GM12878 (cell line): ENCODE results near the gene STX8. TPM values are rescaled to one million over a fixed set of nuclear protein-coding genes. Genes with fewer than 3 reads are reported as not detected.

Experiments
- ATAC-seq: fragments of 200-7000 bp; cut with Tn5 transposase; 3 replicates; pipeline ENCODE4 v1.9.1; 2020; ENCODE audit warnings: mild to moderate bottlenecking, moderate library complexity
- BruUV-seq: library from RNA; stranded (reverse); fragments of 400-500 nt; replicated peaks from 2 replicates; lab custom pipeline; 2021; lab: Mats Ljungman, UMichigan
- CTCF ChIA-PET: fragments of 300-600 bp; sonication (Branson Sonifier 250); formaldehyde crosslinking; extraction: SDS; loops from one replicate; lab custom pipeline; 2021; ENCODE audit warnings: inconsistent platforms; lab: Yijun Ruan, JAX
- POLR2A ChIA-PET: fragments of 350-600 bp; formaldehyde crosslinking; extraction: SDS; loops from one replicate; lab custom pipeline; 2021; ENCODE audit warnings: inconsistent platforms; lab: Charles Lee
- RAD21 ChIA-PET: fragments of 300-600 bp; sonication (Branson Sonifier 250); formaldehyde crosslinking; loops from one replicate; lab custom pipeline; 2023; ENCODE audit warnings: antibody characterized with exemption; ENCODE audit not compliant: unreplicated experiment; lab: Charles Lee
- SMC1A ChIA-PET: fragments of 300-600 bp; sonication (Branson Sonifier 250); formaldehyde crosslinking; loops from one replicate; lab custom pipeline; 2023; ENCODE audit not compliant: unreplicated experiment, uncharacterized antibody; lab: Charles Lee
- DNase-seq: peaks from one replicate; pipeline ENCODE4 v3.0.0-alpha.2; 2011; ENCODE audit warnings: low read depth, low spot score
- FAIRE-seq: peaks from 3 replicates; lab custom pipeline; 2011; peaks lifted over from hg19 to GRCh38; lab: Jason Lieb, UNC
- H2AFZ ChIP-seq: 2 replicates; pipeline ENCODE4 v1.6.0; 2011; ENCODE audit warnings: low read depth, low read length, control low read depth; ENCODE audit not compliant: control insufficient read depth
- H3K27ac ChIP-seq: 2 replicates; pipeline ENCODE4 v1.5.1; 2011; ENCODE audit warnings: control low read depth; ENCODE audit not compliant: control insufficient read depth, insufficient read depth
- H3K27me3 ChIP-seq, 2 experiments: replicated peaks in 1 of 2; 2 replicates each; pipeline versions ENCODE4 v1.6.0 to v1.6.1; 2011; ENCODE audit warnings: low read length in 1 of 2; ENCODE audit not compliant: control insufficient read depth in 2 of 2, insufficient read depth in 2 of 2
- H3K36me3 ChIP-seq, 2 experiments: 2 replicates each; pipeline ENCODE4 v1.5.1; 2011; ENCODE audit warnings: low read length in 1 of 2; ENCODE audit not compliant: control insufficient read depth in 2 of 2, insufficient read depth in 2 of 2
- H3K4me1 ChIP-seq: 2 replicates; pipeline ENCODE4 v1.6.1; 2011; ENCODE audit warnings: mild to moderate bottlenecking, low read length, moderate library complexity, mixed read lengths; ENCODE audit not compliant: control insufficient read depth, insufficient read depth
- H3K4me2 ChIP-seq: 2 replicates; pipeline ENCODE4 v1.6.0; 2011; ENCODE audit warnings: control low read depth; ENCODE audit not compliant: control insufficient read depth, insufficient read depth
- H3K4me3 ChIP-seq: fragments of 200-600 bp; sonication (generic); 2 replicates; pipeline ENCODE4 v1.5.1; 2016
- H3K79me2 ChIP-seq: 2 replicates; pipeline ENCODE4 v1.6.0; 2011; ENCODE audit warnings: low read length; ENCODE audit not compliant: control insufficient read depth, insufficient read depth
- H3K9ac ChIP-seq: 2 replicates; pipeline ENCODE4 v1.8.0; 2011; ENCODE audit warnings: low read length, control low read depth, mixed read lengths; ENCODE audit not compliant: control insufficient read depth, insufficient read depth
- H3K9me3 ChIP-seq: replicated peaks from 3 replicates; pipeline ENCODE4 v1.5.1; 2011; ENCODE audit warnings: mild to moderate bottlenecking, low read length; ENCODE audit not compliant: control insufficient read depth, insufficient read depth
- H4K20me1 ChIP-seq: 2 replicates; pipeline ENCODE4 v1.6.0; 2011; ENCODE audit not compliant: control insufficient read depth, insufficient read depth
- ATF3 ChIP-seq: IDR thresholded peaks from 2 replicates; pipeline ENCODE4 v1.6.1; 2011; ENCODE audit warnings: low read depth, mild to moderate bottlenecking, low read length, moderate library complexity, borderline replicate concordance; ENCODE audit errors: extremely low read depth
- IRF5 ChIP-seq: fragments of 450-650 bp; IDR thresholded peaks from 2 replicates; pipeline ENCODE4 v1.6.1; 2017; ENCODE audit warnings: borderline replicate concordance
- KAT2A ChIP-seq: conservative IDR thresholded peaks from 2 replicates; pipeline ENCODE4 v1.6.1; 2011; ENCODE audit warnings: low read depth, low read length; ENCODE audit not compliant: control insufficient read depth
- KDM1A ChIP-seq: fragments of 200-600 bp; sonication (generic); IDR thresholded peaks from 2 replicates; pipeline ENCODE4 v1.6.1; 2016; ENCODE audit warnings: borderline replicate concordance
- MAX ChIP-seq: IDR thresholded peaks from 2 replicates; pipeline ENCODE4 v1.6.1; 2012; ENCODE audit warnings: low read depth, low read length, improper control_type of control experiment
- MTA3 ChIP-seq: IDR thresholded peaks from 2 replicates; pipeline ENCODE4 v1.6.1; 2012; ENCODE audit warnings: low read length, inconsistent platforms, borderline replicate concordance
- NBN ChIP-seq: fragments of 450-650 bp; IDR thresholded peaks from 2 replicates; pipeline ENCODE4 v1.6.1; 2016
- PAX5 ChIP-seq: IDR thresholded peaks from 2 replicates; pipeline ENCODE4 v1.6.1; 2011; ENCODE audit warnings: low read depth, low read length, borderline replicate concordance
- PML ChIP-seq: IDR thresholded peaks from 2 replicates; pipeline ENCODE4 v1.6.1; 2012; ENCODE audit warnings: low read length, inconsistent platforms
- POU2F2 ChIP-seq: IDR thresholded peaks from 3 replicates; pipeline ENCODE4 v1.6.1; 2011; ENCODE audit warnings: low read depth, mild to moderate bottlenecking, low read length, borderline replicate concordance
- RELA ChIP-seq: fragments of 450-650 bp; IDR thresholded peaks from 2 replicates; pipeline ENCODE4 v1.8.0; 2014; ENCODE audit warnings: borderline replicate concordance; ENCODE audit not compliant: partially characterized antibody
- RELB ChIP-seq: fragments of 450-650 bp; IDR thresholded peaks from 2 replicates; pipeline ENCODE4 v1.6.1; 2017; ENCODE audit warnings: low read depth, mild to moderate bottlenecking, moderate library complexity
- RUNX3 ChIP-seq: IDR thresholded peaks from 2 replicates; pipeline ENCODE4 v1.6.1; 2012; ENCODE audit warnings: low read length, inconsistent platforms
- YBX1 ChIP-seq: fragments of 450-650 bp; IDR thresholded peaks from 2 replicates; pipeline ENCODE4 v1.6.1; 2016; ENCODE audit warnings: antibody characterized with exemption
- WGBS: methylation state at CpG from one replicate; pipeline ENCODE4 v1.1.6; 2016; ENCODE audit warnings: low lambda C conversion rate; ENCODE audit not compliant: insufficient replicate concordance, insufficient coverage; ENCODE audit errors: missing lambda C conversion rate; 5-methylcytosine and 5-hydroxymethylcytosine counted together
- in situ Hi-C: fragments of 300-500 bp; cut with MboI; formaldehyde crosslinking; loops from 9 replicates; pipeline ENCODE4 v1.14.3; 2018; ENCODE audit warnings: mixed read lengths
- intact Hi-C: fragments of 100-400 bp; cut with micrococcal nuclease; formaldehyde crosslinking; loops from one replicate; pipeline ENCODE4 v1.14.2; 2022; ENCODE audit not compliant: unreplicated experiment
- polyA plus RNA-seq, 11 experiments: library from polyadenylated mRNA; depleted of rRNA in 4 of 11; unstranded in 6 of 11; stranded (reverse) in 5 of 11; fragments of >200 nt; fragmentation: Nextera tagmentation in 4 of 11; fragmentation: Illumina TruSeq in 1 of 11; extraction: Ambion mirVana in 4 of 11; extraction: Trizol in 1 of 11; gene quantifications; 1 replicate in 1 of 11; 2 replicates in 10 of 11; pipeline versions ENCODE4 v1.2.1 to v1.2.3, GENCODE V29; 2011 to 2016; ENCODE audit warnings: inconsistent platforms in 2 of 11, missing spikeins in 2 of 11, low read depth in 1 of 11
- total RNA-seq, 4 experiments: library from RNA; depleted of rRNA in 3 of 4; stranded (reverse); fragments of >200 nt in 3 of 4; fragmentation: Illumina TruSeq in 1 of 4; extraction: Trizol in 1 of 4; gene quantifications; 2 replicates each; pipeline versions ENCODE4 v1.2.1 to v1.2.3, GENCODE V29; 2013 to 2021

The STX8 gene
- total and polyA plus RNA-seq, 10 of the 15 experiments (the other 5 are each of a cell fraction or from before 2014, with no cell fraction given), result 47.9 to 151 (median 72.9) TPM

GRCh38 chr17:9434642-9435057 lies 141.0 kb downstream of the STX8 start:
- Histone ChIP-seq H3K4me3 (no peak overlapping the region), H4K20me1 (no peaks in the 10 kb centered on the region; the same call in 1 of the 2 replicates), H3K4me1 (peaks cover 25% of the 10 kb centered on the region), H3K27ac (no peak overlapping the region), H3K9ac (no peak overlapping the region), H2AFZ (no peak overlapping the region), H3K79me2 (no peaks in the 10 kb centered on the region), H3K9me3 (no peaks in the 10 kb centered on the region; the same call in 2 of the 3 replicates), H3K4me2 (no peak overlapping the region), H3K27me3 (no peaks in the 10 kb centered on the region), H3K36me3 (no peaks in the 10 kb centered on the region)
- intact Hi-C loops, result no loop called here
- WGBS, result 54% methylated on average over 3 of the region's 3 CpGs
- CTCF ChIA-PET, result no interaction called here
- no peak for DNase-seq
- FAIRE-seq, result no peak
- in situ Hi-C loops, result no loop called here
- peak; percentile 25; the same call in 1 of the 2 replicates for TF ChIP-seq RUNX3
- peak; percentile 43; the same call in 1 of the 2 replicates for TF ChIP-seq PAX5
- TF ChIP-seq PML, result no peak
- TF ChIP-seq POU2F2, result peak; percentile 79; the same call in 1 of the 3 replicates
- POLR2A ChIA-PET, result no interaction called here
- BruUV-seq, result no TSS peak
- ATAC-seq, result peak; percentile 44
- SMC1A ChIA-PET, result no interaction called here
- RAD21 ChIA-PET, result no interaction called here

- RAD21 ChIA-PET, result interaction anchor here (0.8 to 1.2 kb wide), 6 partner anchors 19 to 232 kb away, joined by 3 to 5 read pairs (median 3); no protein-coding TSS in a partner anchor
- no peak for DNase-seq
- POLR2A ChIA-PET, result interaction anchor here (0.7 to 1.0 kb wide), 3 partner anchors 9 to 142 kb away, joined by 4 read pairs; no protein-coding TSS in a partner anchor
- in situ Hi-C loops (no loop called here), intact Hi-C loops (no loop called here)
- CTCF ChIA-PET, result interaction anchor here (0.7 to 2.5 kb wide), 6 partner anchors 19 to 435 kb away, joined by 3 to 9 read pairs (median 4); no protein-coding TSS in a partner anchor
- peak overlapping the region; percentile 89 for H3K4me2 ChIP-seq
- SMC1A ChIA-PET, result interaction anchor here (0.7 to 1.9 kb wide), 11 partner anchors 12 to 144 kb away, joined by 3 to 7 read pairs (median 3); no protein-coding TSS in a partner anchor
- H3K79me2 ChIP-seq, result no peaks in the 10 kb centered on the region
- peak; percentile 89 for ATAC-seq
- H4K20me1 ChIP-seq, result no peaks in the 10 kb centered on the region; the same call in 1 of the 2 replicates
- H3K9me3 ChIP-seq, result no peaks in the 10 kb centered on the region; the same call in 2 of the 3 replicates
- peak overlapping the region; percentile 29; the same call in 1 of the 2 replicates for H3K4me3 ChIP-seq
- no peak overlapping the region for H3K9ac ChIP-seq
- H3K4me1 ChIP-seq, result peaks cover 25% of the 10 kb centered on the region
- peak overlapping the region; percentile 54; the same call in 1 of the 2 replicates for H3K27ac ChIP-seq
- WGBS, result under 1% methylated on average over 7 of the region's 7 CpGs
- BruUV-seq, result no TSS peak
- no peak overlapping the region for H2AFZ ChIP-seq
- no peak for FAIRE-seq
- no peaks in the 10 kb centered on the region for H3K27me3 ChIP-seq
- no peaks in the 10 kb centered on the region for H3K36me3 ChIP-seq
- TF ChIP-seq IRF5 (no peak), YBX1 (no peak), ATF3 (no peak), KAT2A (no peak), RELA (no peak), MTA3 (no peak), NBN (no peak), RELB (no peak), KDM1A (no peak), MAX (no peak)
These were observed 142.6 kb downstream of the STX8 start for GRCh38 chr17:9432934-9433421.
